Keratinocyte (primary cell): ENCODE data around the gene WDPCP. TPM values are rescaled to one million over a fixed set of nuclear protein-coding genes. Genes with fewer than 3 reads are reported as not detected.

ENCODE experiments used
- DNase-seq: peaks from one replicate; pipeline ENCODE4 v3.0.0-alpha.2; 2011; ENCODE audit warnings: low read depth, missing footprints, low spot score
- FAIRE-seq: peaks from 2 replicates; lab custom pipeline; 2011; peaks lifted over from hg19 to GRCh38; lab: Jason Lieb, UNC
- H2AFZ ChIP-seq: 2 replicates; pipeline ENCODE4 v1.6.0; 2012; ENCODE audit warnings: low read length, control low read depth, inconsistent platforms; ENCODE audit not compliant: control insufficient read depth
- H3K27ac ChIP-seq: 2 replicates; pipeline ENCODE4 v1.5.1; 2011; ENCODE audit warnings: low read length; ENCODE audit not compliant: control insufficient read depth, insufficient read depth
- H3K27me3 ChIP-seq: 3 replicates; pipeline ENCODE4 v1.6.0; 2011; ENCODE audit warnings: low read length; ENCODE audit not compliant: control insufficient read depth, insufficient read depth; ENCODE audit errors: extremely low read depth
- H3K36me3 ChIP-seq, 2 experiments: 2 replicates in 1 of 2; 3 replicates in 1 of 2; pipeline ENCODE4 v1.5.1; 2011; ENCODE audit warnings: low read length in 2 of 2, mild to moderate bottlenecking in 1 of 2; ENCODE audit not compliant: control insufficient read depth in 2 of 2, insufficient read depth in 2 of 2; ENCODE audit errors: extremely low read depth in 1 of 2
- H3K4me1 ChIP-seq: 3 replicates; pipeline ENCODE4 v1.5.1; 2011; ENCODE audit warnings: low read length; ENCODE audit not compliant: control insufficient read depth, insufficient read depth; ENCODE audit errors: extremely low read depth
- H3K4me2 ChIP-seq: 3 replicates; pipeline ENCODE4 v1.6.0; 2011; ENCODE audit warnings: low read depth, low read length; ENCODE audit not compliant: control insufficient read depth, insufficient read depth; ENCODE audit errors: extremely low read depth
- H3K4me3 ChIP-seq, 3 experiments: fragments of 200-600 bp in 1 of 3; sonication (generic) in 1 of 3; 2 replicates in 2 of 3; 3 replicates in 1 of 3; pipeline ENCODE4 v1.5.1; 2011 to 2016; ENCODE audit warnings: low read length in 3 of 3, mild to moderate bottlenecking in 3 of 3, control low read depth in 2 of 3, inconsistent platforms in 1 of 3, low read depth in 1 of 3, mixed read lengths in 1 of 3, mixed run types in 1 of 3, moderate library complexity in 1 of 3; ENCODE audit not compliant: control insufficient read depth in 2 of 3, insufficient read depth in 2 of 3; ENCODE audit errors: extremely low read depth in 1 of 3
- H3K79me2 ChIP-seq: 2 replicates; pipeline ENCODE4 v1.6.0; 2012; ENCODE audit warnings: low read length; ENCODE audit not compliant: control insufficient read depth, insufficient read depth
- H3K9ac ChIP-seq: 3 replicates; pipeline ENCODE4 v1.6.0; 2011; ENCODE audit warnings: low read length; ENCODE audit not compliant: control insufficient read depth, insufficient read depth; ENCODE audit errors: extremely low read depth
- H3K9me1 ChIP-seq: 3 replicates; pipeline ENCODE4 v1.6.0; 2011; ENCODE audit warnings: low read length; ENCODE audit not compliant: control insufficient read depth, insufficient read depth; ENCODE audit errors: extremely low read depth
- H3K9me3 ChIP-seq: 2 replicates; pipeline ENCODE4 v1.5.1; 2012; ENCODE audit warnings: low read depth, low read length; ENCODE audit not compliant: control insufficient read depth
- H4K20me1 ChIP-seq: 3 replicates; pipeline ENCODE4 v1.6.0; 2011; ENCODE audit warnings: low read length; ENCODE audit not compliant: control insufficient read depth, insufficient read depth; ENCODE audit errors: extremely low read depth
- CTCF ChIP-seq, 3 experiments: IDR thresholded peaks in 1 of 3; conservative IDR thresholded peaks in 1 of 3; optimal IDR thresholded peaks in 1 of 3; 2 replicates in 2 of 3; 3 replicates in 1 of 3; pipeline versions ENCODE3 to v1.5.1; 2011; ENCODE audit warnings: low read length in 3 of 3, mild to moderate bottlenecking in 3 of 3, moderate library complexity in 2 of 3, control low read depth in 1 of 3, inconsistent platforms in 1 of 3; ENCODE audit not compliant: insufficient read depth in 2 of 3; ENCODE audit errors: extremely low read depth in 1 of 3
- EZH2 ChIP-seq: IDR thresholded peaks from one replicate; pipeline ENCODE4 v1.6.1; 2012; ENCODE audit warnings: inconsistent platforms, mild to moderate bottlenecking, low read length, moderate library complexity
- dilution Hi-C: fragments of 300-500 bp; cut with MboI; formaldehyde crosslinking; loops from one replicate; pipeline ENCODE4 v1.7.0; 2020; ENCODE audit warnings: low sequenced_read_pairs; ENCODE audit not compliant: extremely low pct_ligation_motif_present
- polyA plus RNA-seq, 5 experiments: library from polyadenylated mRNA; depleted of rRNA in 3 of 5; stranded (reverse) in 3 of 5; stranded (forward) in 1 of 5; unstranded in 1 of 5; fragments of >200 nt; gene quantifications; 1 replicate in 1 of 5; 2 replicates in 3 of 5; 3 replicates in 1 of 5; pipeline versions ENCODE4 v1.2.1 to v1.2.3, GENCODE V29; 2011 to 2012; ENCODE audit warnings: missing spikeins in 2 of 5, low read depth in 1 of 5, low replicate concordance in 1 of 5

Gene WDPCP
- polyA plus RNA-seq, 1 donor (not counting 4 experiments of a cell fraction or from before 2014, with no cell fraction given) = 2.9 TPM

DNA sequence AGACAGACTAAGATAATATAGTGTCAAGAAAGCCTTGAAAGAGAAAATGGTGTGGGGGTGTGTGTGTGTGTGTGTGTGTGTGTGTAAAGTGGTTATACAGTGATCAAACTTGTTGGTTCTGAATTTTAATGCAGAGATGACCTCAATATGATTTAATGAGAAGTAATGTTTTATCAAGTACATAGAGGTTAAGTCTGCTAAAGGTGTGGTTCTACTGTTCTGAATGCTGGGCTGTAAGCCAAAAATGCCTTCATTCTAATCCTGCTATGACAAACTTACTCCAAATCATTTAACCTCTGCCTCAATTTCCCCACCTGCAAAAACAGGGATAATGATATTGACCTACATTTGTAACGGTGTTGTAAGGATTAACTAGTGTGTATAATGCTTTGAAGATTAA, 87.9 kb downstream of the WDPCP start:
- FAIRE-seq = peak; percentile 44
- Histone ChIP-seq H3K79me2 (no peaks in the 10 kb centered on the region), H3K4me2 (no peak overlapping the region), H2AFZ (no peak overlapping the region), H3K9me3 (no peaks in the 10 kb centered on the region), H3K27ac (no peak overlapping the region), H3K4me1 (peaks cover 10% of the 10 kb centered on the region), H3K4me3 (no peak overlapping the region), H3K27me3 (no peaks in the 10 kb centered on the region), H3K9ac (no peak overlapping the region), H4K20me1 (no peaks in the 10 kb centered on the region), H3K9me1 (no peaks in the 10 kb centered on the region), H3K36me3 (no peaks in the 10 kb centered on the region)
- dilution Hi-C loops = no loop called here
- DNase-seq = no peak
- TF ChIP-seq EZH2 (no peak), CTCF (optimal IDR thresholded peaks at IDR 0.05 in 1 of 3, IDR thresholded peaks at IDR 0.05 in 1 of 3, conservative IDR thresholded peaks at IDR 0.05 in 1 of 3; ENCODE audit: extremely low read depth in 1 of 3, insufficient read depth in 2 of 3, low read length in 3 of 3) (no peak)

DNA sequence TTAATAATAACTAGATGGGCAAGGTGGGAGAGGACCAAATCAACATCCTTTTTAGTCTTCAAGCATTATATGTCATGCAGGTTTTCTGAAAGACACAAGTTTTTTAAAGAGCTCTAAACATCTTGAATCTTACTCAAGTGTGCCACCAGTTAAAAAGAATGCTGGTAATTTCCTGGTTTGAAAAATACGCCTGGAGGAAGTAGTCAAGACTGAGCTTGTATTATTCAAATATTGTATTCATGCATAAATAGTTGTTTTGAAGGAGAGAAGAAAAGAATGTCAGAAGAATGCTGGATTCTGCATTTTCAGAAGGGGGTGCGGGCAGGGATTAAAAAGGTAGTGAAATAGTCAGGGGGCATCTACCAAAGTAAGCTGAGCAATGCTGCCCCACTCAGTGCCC, 90.7 kb downstream of the WDPCP start:
- H3K9me3 ChIP-seq = no peaks in the 10 kb centered on the region
- peak overlapping the region; percentile 61 for H3K4me2 ChIP-seq
- no peaks in the 10 kb centered on the region for H3K9me1 ChIP-seq
- H3K27ac ChIP-seq = no peak overlapping the region
- no peaks in the 10 kb centered on the region for H3K27me3 ChIP-seq
- no peak for DNase-seq
- dilution Hi-C loops = no loop called here
- no peak for TF ChIP-seq CTCF (optimal IDR thresholded peaks at IDR 0.05 in 1 of 3, IDR thresholded peaks at IDR 0.05 in 1 of 3, conservative IDR thresholded peaks at IDR 0.05 in 1 of 3; ENCODE audit: extremely low read depth in 1 of 3, insufficient read depth in 2 of 3, low read length in 3 of 3)
- no peak for TF ChIP-seq EZH2
- no peaks in the 10 kb centered on the region for H3K79me2 ChIP-seq
- H3K9ac ChIP-seq = no peak overlapping the region
- H2AFZ ChIP-seq = no peak overlapping the region
- no peak for FAIRE-seq
- H3K36me3 ChIP-seq = no peaks in the 10 kb centered on the region
- peaks cover 10% of the 10 kb centered on the region for H3K4me1 ChIP-seq
- no peak overlapping the region for H3K4me3 ChIP-seq
- no peaks in the 10 kb centered on the region for H4K20me1 ChIP-seq
